ENCODE results near the gene ELMO1.

ELMO1 gene

DNA sequence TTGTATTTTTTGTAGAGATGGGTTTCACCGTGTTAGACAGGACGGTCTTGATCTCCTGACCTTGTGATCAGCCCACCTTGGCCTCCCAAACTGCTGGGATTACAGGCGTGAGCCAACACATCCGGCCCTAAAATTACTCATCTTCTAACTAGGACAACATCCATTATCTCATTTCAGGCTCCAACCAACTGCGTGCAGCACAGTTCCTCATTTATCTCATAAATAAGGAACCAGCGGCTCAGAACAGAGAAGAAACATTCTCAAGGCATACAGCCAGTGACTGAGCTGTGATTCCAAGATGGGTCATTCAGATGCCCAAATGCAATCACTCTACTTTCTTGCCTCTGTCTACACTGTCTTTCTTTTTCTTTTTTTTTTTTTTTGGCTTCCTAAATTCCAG, 356.1 kb downstream of the ELMO1 start:
- in situ Hi-C loops (cut with HindIII; ENCODE audit: low pct_ligation_motif_present, low pct_unique_long_range_greater_than_20kb, low sequenced_read_pairs), result no loop called here
- DNase-seq, result no peak

DNA sequence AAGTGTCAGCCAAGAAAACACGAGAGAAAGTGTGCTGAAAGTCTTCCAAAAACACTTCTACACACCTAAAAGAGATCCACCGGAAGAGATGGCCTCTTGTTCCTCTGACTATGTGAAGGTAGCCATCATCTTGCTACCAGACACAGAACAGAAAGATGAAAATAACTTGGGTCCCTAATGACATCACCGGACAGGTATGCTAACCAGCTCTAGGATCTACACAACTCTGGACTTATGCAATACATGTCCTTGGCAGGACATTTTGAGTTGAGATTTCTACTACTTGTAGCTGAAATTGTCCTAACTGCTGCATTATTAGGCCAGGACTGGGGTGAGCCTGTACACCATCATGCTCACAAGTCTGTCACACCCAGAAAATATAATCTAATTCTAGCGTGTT, 358.7 kb downstream of the ELMO1 start:
- no peak for DNase-seq

DNA sequence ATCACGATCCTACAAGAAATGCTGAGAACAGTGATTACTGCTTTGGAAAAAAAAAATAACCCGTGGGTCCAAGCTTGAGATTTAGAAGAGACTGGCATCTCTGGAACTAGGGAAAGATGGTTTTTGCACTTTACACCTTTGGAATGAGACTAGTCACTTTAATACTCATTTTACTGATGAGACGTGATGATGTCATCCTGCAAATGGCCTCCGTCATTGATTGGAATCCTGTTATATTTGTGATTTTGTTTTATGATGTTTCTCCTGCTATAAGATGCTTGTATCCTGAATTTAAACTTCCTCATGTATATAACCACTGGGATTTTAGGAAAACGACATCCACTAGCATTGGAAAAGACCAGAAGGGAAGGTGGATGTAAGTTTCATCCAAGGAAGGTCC, 363.1 kb downstream of the ELMO1 start:
- in situ Hi-C loops (cut with HindIII; ENCODE audit: low pct_ligation_motif_present, low pct_unique_long_range_greater_than_20kb, low sequenced_read_pairs), result no loop called here
- DNase-seq, result no peak

More for the DNA sequence above, 358.7 kb downstream of the ELMO1 start:
- in situ Hi-C loops (cut with HindIII; ENCODE audit: low pct_ligation_motif_present, low pct_unique_long_range_greater_than_20kb, low sequenced_read_pairs), result no loop called here

DNA sequence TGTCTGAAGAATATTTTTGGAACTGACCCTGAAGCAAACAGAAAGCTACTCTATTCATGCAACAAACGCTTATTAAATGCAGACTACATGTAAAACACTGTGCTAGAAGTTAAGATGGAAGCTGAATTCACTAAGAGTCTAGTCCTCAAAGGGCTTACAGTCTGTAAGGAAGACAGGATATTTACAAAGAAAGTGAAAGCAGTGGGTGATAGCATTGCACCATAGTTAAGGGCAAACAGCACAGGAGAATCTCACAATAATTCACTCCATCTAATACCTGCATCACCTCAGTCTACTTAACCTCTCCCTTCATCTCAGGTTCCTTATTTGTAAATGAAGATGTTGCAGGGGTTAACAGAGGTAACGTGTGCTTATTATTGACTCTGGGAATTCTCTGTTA, 364.4 kb downstream of the ELMO1 start:
- DNase-seq, result no peak
- in situ Hi-C loops (cut with HindIII; ENCODE audit: low pct_ligation_motif_present, low pct_unique_long_range_greater_than_20kb, low sequenced_read_pairs), result no loop called here

DNA sequence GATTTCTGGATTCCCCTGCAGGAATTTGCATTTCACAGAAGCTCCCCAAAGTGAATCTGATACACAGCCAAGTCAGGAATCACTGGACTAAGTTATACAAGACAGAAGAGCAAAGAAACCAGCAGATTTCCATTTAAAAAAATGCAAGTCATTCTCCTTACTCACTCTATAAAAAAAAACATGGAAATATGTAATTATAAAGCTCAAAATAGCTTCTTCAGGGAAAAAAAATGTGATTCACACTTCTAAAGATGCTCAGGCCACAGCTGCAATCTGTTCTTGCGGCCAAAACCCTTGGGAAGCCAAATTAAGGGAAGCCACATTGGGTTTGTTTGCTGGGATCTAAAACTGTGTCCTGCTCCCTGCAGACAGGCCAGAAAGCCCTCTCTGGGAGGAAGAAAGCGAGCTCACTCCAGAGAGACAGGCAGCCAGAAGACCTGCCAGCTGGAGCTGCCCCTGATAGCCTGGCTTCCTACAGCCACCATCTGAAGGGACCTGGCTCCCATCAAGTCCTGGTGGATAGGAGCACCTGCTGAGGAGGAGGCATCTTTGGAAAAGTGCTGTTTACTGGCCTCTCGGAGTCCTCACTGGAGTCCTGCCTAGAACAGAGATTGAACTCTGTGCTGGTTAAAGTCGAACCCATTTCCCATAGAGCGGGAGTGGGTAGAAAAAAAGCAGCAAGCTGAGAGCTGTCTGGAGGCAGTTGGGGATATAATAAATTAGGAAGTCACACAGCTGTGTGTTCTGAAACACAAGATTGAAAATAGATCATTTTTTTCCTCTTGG, 365.2 kb downstream of the ELMO1 start:
- in situ Hi-C loops (cut with HindIII; ENCODE audit: low pct_ligation_motif_present, low pct_unique_long_range_greater_than_20kb, low sequenced_read_pairs), result no loop called here
- DNase-seq, result no peak

DNA sequence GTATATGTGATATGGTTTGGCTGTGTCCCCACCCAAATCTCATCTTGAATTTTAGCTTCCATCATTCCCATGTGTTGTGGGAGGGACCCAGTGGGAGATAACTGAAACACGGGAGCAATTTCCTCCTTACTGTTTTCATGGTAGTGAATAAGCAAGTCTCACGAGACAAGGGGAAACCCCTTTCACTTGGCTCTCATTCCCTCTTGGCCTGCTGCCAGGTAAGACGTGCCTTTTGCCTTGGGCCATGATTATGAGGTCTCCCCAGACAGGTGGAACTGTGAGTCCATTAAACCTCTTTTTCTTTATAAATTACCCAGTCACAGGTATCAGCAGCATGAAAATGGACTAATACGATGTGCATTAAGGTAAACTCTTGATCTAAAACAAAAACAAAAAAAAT, 367.2 kb downstream of the ELMO1 start:
- in situ Hi-C loops (cut with HindIII; ENCODE audit: low pct_ligation_motif_present, low pct_unique_long_range_greater_than_20kb, low sequenced_read_pairs), result no loop called here
- peak; percentile 18 for DNase-seq

DNA sequence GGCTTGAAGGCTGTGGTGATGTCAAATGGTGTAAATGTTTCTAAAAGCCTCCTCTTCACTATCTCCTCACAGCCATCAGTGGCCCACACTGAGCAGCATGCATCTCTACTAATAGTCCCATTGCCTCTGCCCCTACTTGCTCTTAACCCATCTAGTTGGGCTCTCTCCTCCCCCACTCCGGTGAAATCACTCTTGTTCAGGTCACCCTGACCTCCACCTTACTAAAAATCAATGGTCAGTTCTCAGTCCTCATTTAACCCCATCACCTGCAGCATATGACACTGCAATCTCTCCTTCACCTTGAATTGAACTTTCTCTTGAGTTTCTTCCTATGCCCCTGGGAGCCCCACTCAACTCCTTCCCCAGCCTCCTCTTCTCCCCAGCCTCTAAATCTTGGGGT, 369.2 kb downstream of the ELMO1 start:
- no peak for DNase-seq
- in situ Hi-C loops (cut with HindIII; ENCODE audit: low pct_ligation_motif_present, low pct_unique_long_range_greater_than_20kb, low sequenced_read_pairs), result no loop called here

DNA sequence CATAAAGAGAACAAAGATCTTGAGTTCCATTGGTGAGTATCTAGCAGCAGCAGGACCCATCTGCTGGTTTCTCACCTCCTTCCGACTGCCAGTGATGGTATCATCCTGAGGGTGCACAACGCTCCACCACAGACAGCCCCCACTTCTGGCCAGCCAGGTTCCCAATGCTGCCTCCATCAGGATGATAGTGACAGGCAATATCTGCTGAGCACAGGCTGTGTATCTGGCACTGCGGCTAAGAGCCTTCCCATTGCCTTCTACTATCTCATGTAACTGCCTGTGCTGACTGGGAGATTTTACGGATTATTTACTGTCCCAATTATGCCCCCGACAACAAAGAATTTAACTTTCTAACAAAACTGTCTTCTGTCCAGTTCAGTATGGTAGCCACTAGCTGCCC, 372.0 kb downstream of the ELMO1 start:
- DNase-seq, result no peak
- in situ Hi-C loops (cut with HindIII; ENCODE audit: low pct_ligation_motif_present, low pct_unique_long_range_greater_than_20kb, low sequenced_read_pairs), result no loop called here

DNA sequence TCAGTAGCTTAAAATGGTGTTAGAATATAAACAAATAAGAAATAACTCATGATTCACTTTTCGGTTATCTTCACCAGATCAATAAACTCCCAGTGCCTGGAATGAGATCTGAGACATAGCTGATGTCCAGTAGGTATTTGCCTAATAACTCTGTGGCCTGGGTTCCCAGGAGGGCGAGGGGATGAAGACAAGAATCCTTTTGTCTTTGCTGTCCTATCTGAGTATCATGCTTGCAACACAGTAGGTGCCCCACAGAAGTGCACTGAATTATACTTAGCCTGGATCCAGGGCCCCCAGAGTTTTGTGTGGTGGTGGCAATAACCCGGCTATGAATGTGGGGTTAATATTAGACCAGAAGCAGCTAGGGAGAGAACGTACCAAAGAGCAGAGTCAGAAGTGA, 374.3 kb downstream of the ELMO1 start:
- in situ Hi-C loops (cut with HindIII; ENCODE audit: low pct_ligation_motif_present, low pct_unique_long_range_greater_than_20kb, low sequenced_read_pairs), result no loop called here
- no peak for DNase-seq

DNA sequence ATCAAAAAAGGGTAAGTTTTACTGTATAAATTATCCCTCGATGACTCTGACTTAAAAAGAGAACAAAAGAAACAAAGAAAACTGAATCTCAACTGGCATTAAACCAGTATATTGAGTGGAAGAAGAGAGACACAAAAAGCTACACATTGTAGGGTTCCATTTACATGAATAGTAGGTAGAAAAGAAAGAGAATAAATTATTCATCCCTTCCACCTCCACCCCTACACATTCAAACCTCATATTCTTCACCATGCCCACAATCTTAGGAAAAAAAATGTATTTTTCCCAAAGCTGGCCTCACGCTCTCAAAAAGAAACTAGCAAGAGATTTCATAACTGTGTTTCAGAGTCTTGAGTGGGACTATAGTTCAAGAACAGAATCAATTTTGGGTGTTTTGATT, 377.5 kb downstream of the ELMO1 start:
- in situ Hi-C loops (cut with HindIII; ENCODE audit: low pct_ligation_motif_present, low pct_unique_long_range_greater_than_20kb, low sequenced_read_pairs), result no loop called here
- no peak for DNase-seq

DNA sequence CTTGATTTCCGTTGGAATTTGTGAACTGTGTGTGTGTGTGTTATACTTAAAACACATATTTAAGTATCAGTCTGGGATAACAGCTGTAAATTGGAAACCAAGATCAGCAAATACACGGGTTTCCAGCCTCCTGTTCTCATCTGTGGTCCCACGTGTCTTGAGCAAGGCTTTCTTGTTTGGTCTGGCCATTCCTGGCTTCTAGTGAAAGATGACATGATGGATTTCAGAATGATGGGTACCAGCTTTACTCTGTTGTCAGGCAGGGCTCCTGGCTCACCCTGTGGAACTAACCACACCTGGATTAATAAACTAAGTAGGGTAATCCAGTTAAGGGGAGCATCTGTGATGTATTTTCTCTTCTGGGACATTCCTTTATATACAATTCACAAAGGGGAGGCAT, 378.2 kb downstream of the ELMO1 start:
- in situ Hi-C loops (cut with HindIII; ENCODE audit: low pct_ligation_motif_present, low pct_unique_long_range_greater_than_20kb, low sequenced_read_pairs), result no loop called here
- no peak for DNase-seq

DNA sequence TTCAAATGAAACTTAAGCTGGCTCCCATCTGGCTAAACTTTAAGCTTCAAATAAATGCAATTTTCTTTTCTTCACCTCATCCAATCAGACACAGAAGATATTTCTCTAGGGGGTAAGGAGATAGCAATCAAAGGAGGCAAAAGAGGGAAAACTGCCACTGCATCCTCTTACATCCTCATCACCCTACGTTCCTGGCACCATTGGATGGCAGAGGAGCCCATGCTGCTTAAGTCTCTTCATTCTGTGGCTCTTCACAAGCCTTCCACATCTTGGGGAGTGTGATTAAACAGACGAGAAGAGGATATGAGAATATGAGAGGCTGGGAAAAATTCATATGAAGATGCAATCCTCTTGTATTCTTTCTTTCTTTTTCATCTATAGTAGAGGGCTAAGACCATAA, 378.6 kb downstream of the ELMO1 start:
- in situ Hi-C loops (cut with HindIII; ENCODE audit: low pct_ligation_motif_present, low pct_unique_long_range_greater_than_20kb, low sequenced_read_pairs), result no loop called here
- no peak for DNase-seq

DNA sequence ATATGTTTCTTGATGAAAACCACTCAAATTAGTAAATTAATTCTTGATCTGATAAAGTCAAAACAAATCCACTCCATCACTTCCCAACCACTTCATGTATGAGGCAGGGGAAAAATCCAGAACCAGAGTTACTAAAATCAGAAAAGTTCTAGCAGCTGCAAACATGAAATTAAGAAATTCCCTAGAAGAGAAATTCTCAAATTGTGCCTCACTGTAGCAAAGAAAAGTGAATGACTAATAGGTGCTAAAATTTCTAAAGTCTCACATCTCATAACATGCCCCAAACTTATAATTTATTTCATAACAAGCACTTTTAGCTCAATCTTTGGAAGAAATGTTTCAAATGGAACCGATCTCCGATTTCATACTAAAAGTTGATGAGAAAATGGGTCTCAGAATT, 379.3 kb downstream of the ELMO1 start:
- in situ Hi-C loops (cut with HindIII; ENCODE audit: low pct_ligation_motif_present, low pct_unique_long_range_greater_than_20kb, low sequenced_read_pairs), result no loop called here
- no peak for DNase-seq

DNA sequence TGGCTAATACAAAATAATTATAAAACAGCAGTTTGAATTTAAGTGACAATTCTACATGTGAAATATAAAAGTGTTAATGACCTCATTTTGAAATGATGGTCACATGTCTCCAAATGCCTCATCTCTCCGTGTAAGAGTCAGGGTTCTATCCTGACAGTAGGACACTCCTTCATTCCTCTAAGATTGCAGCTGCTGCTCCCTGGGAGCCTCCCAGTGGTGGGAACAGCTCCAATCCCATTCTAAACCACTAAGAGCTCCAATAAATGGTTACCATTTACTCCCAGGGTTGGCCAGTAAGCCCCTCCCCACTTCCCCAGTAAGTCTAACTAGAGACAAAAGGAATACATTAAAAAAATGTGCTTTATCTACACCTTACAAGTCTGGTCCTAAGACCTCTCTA, 379.8 kb downstream of the ELMO1 start:
- in situ Hi-C loops (cut with HindIII; ENCODE audit: low pct_ligation_motif_present, low pct_unique_long_range_greater_than_20kb, low sequenced_read_pairs), result no loop called here
- DNase-seq, result peak; percentile 9

DNA sequence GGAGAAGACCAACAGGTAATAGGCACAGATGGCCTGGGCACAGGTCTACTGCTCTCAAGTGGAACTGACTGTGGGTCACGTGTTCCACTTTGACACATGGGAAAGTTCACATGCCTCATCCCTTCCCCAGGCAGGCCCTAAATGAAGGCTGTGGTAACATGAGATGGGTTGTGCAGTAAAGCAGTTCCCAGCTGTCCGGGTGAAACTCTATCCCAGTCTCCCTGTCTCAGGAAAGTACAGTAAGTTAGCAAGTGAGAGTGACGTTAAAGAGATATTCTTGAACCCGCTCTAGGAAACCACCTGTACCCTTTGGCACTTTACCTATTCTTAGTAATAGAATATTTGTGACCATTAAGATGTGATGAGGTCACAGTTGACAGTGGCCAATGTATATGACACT, 380.6 kb downstream of the ELMO1 start:
- in situ Hi-C loops (cut with HindIII; ENCODE audit: low pct_ligation_motif_present, low pct_unique_long_range_greater_than_20kb, low sequenced_read_pairs), result no loop called here

DNA sequence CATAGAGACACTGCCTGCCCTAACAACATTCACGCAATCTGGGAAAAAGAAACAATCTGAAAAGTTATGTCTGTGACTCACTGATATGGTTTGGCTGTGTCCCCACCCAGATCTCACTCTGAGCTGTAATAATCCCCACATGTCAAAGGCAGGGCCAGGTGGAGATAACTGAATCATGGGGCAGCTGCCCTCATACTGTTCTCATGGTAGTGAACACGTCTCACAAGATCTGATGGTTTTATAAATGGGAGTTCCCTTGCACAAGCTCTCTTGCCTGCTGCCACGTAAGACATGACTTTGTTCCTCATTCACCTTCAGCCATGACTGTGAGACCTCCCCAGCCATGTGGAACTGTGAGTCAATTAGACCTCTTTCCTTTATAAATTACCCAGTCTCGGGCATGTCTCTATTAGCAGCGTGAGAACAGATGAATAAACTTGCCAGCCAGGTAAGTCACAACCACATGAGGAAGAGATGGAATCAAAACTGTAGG, 382.8 kb downstream of the ELMO1 start:
- no peak for DNase-seq
- in situ Hi-C loops (cut with HindIII; ENCODE audit: low pct_ligation_motif_present, low pct_unique_long_range_greater_than_20kb, low sequenced_read_pairs), result no loop called here

More for the DNA sequence above, 380.6 kb downstream of the ELMO1 start:
- DNase-seq, result no peak

DNA sequence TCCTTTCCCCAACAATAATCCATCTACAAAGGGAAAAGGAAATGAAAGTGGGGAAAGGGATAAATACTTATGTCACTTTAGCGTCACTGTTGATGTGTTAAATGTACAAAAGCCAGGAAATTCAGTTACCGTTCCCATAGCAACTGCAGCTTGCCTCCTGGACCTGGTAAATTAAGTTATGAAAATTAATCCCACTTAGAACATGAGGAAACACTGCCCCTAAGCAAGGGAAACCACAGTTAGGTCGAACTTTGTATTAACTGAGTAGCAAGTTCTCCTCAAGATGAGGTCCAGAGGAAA, 386.2 kb downstream of the ELMO1 start:
- DNase-seq, result no peak
- in situ Hi-C loops (cut with HindIII; ENCODE audit: low pct_ligation_motif_present, low pct_unique_long_range_greater_than_20kb, low sequenced_read_pairs), result no loop called here

DNA sequence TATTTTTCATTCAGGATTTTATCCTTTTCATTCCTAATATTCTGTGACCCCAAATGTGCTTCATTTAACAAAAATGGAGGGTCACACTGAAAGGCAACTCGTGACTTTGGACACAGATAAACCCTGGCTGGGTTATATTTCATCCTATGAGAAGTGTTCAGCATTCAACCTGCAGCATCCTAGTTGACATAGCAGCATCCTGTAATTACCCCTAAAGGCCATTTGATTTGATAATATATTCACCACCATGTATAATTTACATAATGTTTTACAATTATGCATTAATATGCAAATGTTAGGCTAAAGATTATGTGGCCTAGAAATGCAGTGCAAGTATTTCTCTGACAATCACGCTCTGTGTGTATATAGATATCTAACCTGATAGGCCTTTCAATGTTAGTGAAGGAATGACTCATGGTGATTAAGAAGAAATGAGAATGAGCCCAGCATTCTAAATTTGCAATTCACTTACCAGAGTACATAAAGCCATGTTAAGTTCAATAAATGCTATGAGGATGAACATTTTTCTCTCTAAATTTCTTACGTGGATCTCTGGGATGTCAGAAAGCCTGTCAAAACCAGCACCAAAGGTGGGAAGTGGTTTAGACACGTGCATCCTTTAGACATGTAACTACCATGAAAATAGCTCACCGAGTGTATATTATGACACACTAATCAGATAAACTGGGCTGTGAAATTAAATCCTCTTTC, 386.7 kb downstream of the ELMO1 start:
- DNase-seq, result no peak
- in situ Hi-C loops (cut with HindIII; ENCODE audit: low pct_ligation_motif_present, low pct_unique_long_range_greater_than_20kb, low sequenced_read_pairs), result no loop called here

DNA sequence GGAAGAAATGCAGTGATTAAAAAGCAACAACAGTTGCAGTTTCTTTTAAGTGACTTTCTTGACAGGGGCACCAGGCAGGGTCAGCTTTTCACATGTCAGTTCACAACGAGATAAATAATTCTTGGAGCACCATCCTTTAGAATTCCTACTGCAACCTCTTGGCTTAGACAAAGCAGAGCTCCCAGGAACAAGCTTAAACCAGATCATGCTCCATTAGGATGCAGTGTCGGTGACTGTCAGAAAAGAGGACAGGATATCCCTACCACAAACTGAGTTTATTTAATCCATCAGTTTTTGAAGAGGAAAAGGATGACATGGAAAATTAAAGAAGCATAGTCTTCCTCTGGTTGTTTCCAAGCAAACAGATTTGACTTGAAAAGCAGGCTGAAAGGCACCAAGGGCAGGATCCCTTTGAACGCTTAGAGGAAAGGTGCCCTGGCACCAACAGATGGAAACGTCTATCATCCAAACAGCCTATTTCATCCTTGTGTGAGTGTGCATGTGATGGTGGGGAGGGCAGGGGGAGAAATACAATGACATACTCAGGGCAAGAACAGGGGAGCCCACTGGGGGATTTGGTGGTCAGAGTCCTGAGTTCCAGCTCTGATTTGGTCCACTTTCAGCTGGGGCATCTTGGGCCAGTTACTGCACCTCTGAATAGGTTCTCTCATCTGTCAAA, 392.3 kb downstream of the ELMO1 start:
- DNase-seq, result no peak
- in situ Hi-C loops (cut with HindIII; ENCODE audit: low pct_ligation_motif_present, low pct_unique_long_range_greater_than_20kb, low sequenced_read_pairs), result no loop called here

Data from ACHN (cell line).